Measurements from ENCODE around the gene SPON1.

DNA sequence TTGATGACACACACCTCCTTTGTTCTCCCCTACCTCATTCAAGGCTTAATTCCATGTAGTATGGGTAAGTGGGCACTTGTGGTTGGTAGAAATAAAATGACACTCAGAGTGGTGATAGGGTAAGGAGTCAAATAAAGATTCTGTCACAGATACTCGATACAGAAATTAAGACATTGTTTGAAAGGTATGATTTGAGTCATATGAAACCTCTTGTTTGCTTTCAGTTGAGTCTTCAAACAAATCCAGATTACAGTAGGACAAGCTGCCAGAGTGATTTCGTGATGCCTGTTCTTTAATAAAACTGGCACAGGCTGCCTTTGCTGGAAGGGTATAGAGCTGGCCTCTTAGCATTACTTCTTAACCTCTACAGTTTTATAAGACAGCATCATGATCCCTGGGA lies 182.4 kb downstream of the SPON1 start:
- no peak for TF ChIP-seq POLR2AphosphoS5 (IDR thresholded peaks at IDR 0.05)
- TF ChIP-seq, protein P1, sequence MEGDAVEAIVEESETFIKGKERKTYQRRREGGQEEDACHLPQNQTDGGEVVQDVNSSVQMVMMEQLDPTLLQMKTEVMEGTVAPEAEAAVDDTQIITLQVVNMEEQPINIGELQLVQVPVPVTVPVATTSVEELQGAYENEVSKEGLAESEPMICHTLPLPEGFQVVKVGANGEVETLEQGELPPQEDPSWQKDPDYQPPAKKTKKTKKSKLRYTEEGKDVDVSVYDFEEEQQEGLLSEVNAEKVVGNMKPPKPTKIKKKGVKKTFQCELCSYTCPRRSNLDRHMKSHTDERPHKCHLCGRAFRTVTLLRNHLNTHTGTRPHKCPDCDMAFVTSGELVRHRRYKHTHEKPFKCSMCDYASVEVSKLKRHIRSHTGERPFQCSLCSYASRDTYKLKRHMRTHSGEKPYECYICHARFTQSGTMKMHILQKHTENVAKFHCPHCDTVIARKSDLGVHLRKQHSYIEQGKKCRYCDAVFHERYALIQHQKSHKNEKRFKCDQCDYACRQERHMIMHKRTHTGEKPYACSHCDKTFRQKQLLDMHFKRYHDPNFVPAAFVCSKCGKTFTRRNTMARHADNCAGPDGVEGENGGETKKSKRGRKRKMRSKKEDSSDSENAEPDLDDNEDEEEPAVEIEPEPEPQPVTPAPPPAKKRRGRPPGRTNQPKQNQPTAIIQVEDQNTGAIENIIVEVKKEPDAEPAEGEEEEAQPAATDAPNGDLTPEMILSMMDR (IDR thresholded peaks at IDR 0.05): no peak

Measured in suprapubic skin (tissue), 3 donors.